DND-41 (cell line): Measurements from ENCODE around the gene PDE4B.
"Not testable (repeated sequence)": the region's sequence is repeated elsewhere in the genome, so short reads cannot be mapped to it uniquely, and the experiment has no call there.

Experiments used
- ATAC-seq: fragments of 200-7000 bp; cut with Tn5 transposase; 3 replicates; pipeline ENCODE4 v1.9.1; 2021; ENCODE audit warnings: low read depth; ENCODE audit not compliant: insufficient read depth
- DNase-seq: peaks from one replicate; pipeline ENCODE4 v3.0.0-alpha.2; 2020
- H2AFZ ChIP-seq: 2 replicates; pipeline ENCODE4 v1.6.0; 2012; ENCODE audit warnings: low read depth, low read length
- H3K27ac ChIP-seq: 2 replicates; pipeline ENCODE4 v1.5.1; 2012; ENCODE audit warnings: low read length, inconsistent platforms
- H3K27me3 ChIP-seq: fragments of 200-600 bp; sonication (generic); 2 replicates; pipeline ENCODE4 v1.6.0; 2012; ENCODE audit warnings: low read length, mild to moderate bottlenecking, inconsistent platforms; ENCODE audit not compliant: insufficient read depth, poor library complexity
- H3K36me3 ChIP-seq: 2 replicates; pipeline ENCODE4 v1.5.1; 2012; ENCODE audit warnings: low read length, inconsistent platforms; ENCODE audit not compliant: insufficient read depth
- H3K4me1 ChIP-seq: 2 replicates; pipeline ENCODE4 v1.5.1; 2012; ENCODE audit warnings: mild to moderate bottlenecking, low read length; ENCODE audit not compliant: insufficient read depth
- H3K4me2 ChIP-seq: 2 replicates; pipeline ENCODE4 v1.6.0; 2012; ENCODE audit warnings: mild to moderate bottlenecking, moderate library complexity, low read length, inconsistent platforms; ENCODE audit not compliant: insufficient read depth
- H3K4me3 ChIP-seq, 2 experiments: fragments of 200-600 bp in 1 of 2; shearing (Covaris generic) in 1 of 2; 2 replicates each; pipeline ENCODE4 v1.5.1; 2012 to 2016; ENCODE audit warnings: inconsistent platforms in 2 of 2, low read length in 2 of 2, mild to moderate bottlenecking in 2 of 2, low read depth in 1 of 2, moderate library complexity in 1 of 2
- H3K79me2 ChIP-seq: 2 replicates; pipeline ENCODE4 v1.6.0; 2012; ENCODE audit warnings: low read length, inconsistent platforms; ENCODE audit not compliant: insufficient read depth
- H3K9ac ChIP-seq: 2 replicates; pipeline ENCODE4 v1.6.0; 2012; ENCODE audit warnings: low read depth, mild to moderate bottlenecking, inconsistent platforms, low read length, moderate library complexity
- H3K9me3 ChIP-seq: 2 replicates; pipeline ENCODE4 v1.5.1; 2012; ENCODE audit warnings: low read length, moderate library complexity, mild to moderate bottlenecking, inconsistent platforms; ENCODE audit not compliant: insufficient read depth, severe bottlenecking
- H4K20me1 ChIP-seq: 2 replicates; pipeline ENCODE4 v1.6.0; 2012; ENCODE audit warnings: low read length; ENCODE audit not compliant: insufficient read depth
- EZH2 ChIP-seq: IDR thresholded peaks from 3 replicates; pipeline ENCODE4 v1.6.1; 2012; ENCODE audit warnings: borderline replicate concordance, low read depth, mild to moderate bottlenecking, moderate library complexity, low read length, inconsistent platforms; ENCODE audit not compliant: severe bottlenecking
- TF ChIP-seq, protein P1 (sequence below): IDR thresholded peaks from 2 replicates; pipeline ENCODE4 v1.5.1; 2012; ENCODE audit warnings: borderline replicate concordance, low read length, moderate library complexity, mild to moderate bottlenecking; ENCODE audit not compliant: poor library complexity, severe bottlenecking; ENCODE audit errors: extremely low read depth

Gene PDE4B

DNA sequence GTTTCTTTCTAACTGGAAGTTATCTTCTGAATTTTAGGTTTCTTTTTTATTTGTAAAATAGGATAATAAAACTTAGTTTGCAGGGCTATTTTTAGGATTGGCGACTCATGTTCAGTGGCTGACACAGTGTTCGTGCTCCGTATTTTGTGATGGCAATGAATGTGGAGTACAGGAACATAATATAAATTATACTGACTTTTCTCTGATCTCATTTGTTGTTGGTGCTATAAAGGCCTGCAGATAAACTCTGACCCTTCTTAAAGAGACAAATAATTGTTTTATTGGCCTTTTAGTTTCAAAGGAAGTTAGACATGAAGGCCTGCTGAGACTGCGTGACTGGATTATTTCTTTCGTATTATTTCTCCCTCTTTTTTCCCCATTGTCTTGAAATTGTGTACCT is 339.6 kb downstream of the PDE4B start:
- Histone ChIP-seq H3K79me2 (no peaks in the 10 kb centered on the region), H3K36me3 (no peaks in the 10 kb centered on the region), H4K20me1 (no peaks in the 10 kb centered on the region), H2AFZ (no peak overlapping the region), H3K4me2 (no peak overlapping the region), H3K9ac (no peak overlapping the region), H3K27ac (no peak overlapping the region), H3K4me3 (no peak overlapping the region), H3K4me1 (no peaks in the 10 kb centered on the region), H3K9me3 (no peaks in the 10 kb centered on the region), H3K27me3 (no peaks in the 10 kb centered on the region)
- TF ChIP-seq, protein P1, sequence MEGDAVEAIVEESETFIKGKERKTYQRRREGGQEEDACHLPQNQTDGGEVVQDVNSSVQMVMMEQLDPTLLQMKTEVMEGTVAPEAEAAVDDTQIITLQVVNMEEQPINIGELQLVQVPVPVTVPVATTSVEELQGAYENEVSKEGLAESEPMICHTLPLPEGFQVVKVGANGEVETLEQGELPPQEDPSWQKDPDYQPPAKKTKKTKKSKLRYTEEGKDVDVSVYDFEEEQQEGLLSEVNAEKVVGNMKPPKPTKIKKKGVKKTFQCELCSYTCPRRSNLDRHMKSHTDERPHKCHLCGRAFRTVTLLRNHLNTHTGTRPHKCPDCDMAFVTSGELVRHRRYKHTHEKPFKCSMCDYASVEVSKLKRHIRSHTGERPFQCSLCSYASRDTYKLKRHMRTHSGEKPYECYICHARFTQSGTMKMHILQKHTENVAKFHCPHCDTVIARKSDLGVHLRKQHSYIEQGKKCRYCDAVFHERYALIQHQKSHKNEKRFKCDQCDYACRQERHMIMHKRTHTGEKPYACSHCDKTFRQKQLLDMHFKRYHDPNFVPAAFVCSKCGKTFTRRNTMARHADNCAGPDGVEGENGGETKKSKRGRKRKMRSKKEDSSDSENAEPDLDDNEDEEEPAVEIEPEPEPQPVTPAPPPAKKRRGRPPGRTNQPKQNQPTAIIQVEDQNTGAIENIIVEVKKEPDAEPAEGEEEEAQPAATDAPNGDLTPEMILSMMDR: no peak
- no peak for TF ChIP-seq EZH2
- DNase-seq: no peak
- ATAC-seq: no peak

DNA sequence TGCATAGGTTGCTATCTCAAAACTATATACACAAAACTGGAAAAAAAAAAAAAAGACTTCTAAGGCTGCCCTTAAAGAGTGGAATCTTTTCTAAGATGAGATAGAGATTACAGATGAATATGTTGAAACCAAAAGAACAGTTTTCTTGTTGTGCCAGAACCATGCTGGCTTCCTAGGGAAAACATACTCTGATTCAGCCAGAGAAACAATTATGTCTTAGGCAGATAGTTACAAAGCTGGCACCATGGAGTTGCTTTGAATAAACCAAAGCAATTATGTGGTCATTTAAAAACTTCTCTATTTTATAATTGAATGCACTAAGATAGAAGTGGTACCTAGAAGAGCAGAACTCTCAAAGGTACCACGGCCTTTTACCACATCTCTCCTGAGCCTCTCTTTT is 341.3 kb downstream of the PDE4B start:
- no peak overlapping the region for H3K9ac ChIP-seq
- no peaks in the 10 kb centered on the region for H3K27me3 ChIP-seq
- no peak overlapping the region for H3K4me3 ChIP-seq
- no peak overlapping the region for H2AFZ ChIP-seq
- no peaks in the 10 kb centered on the region for H3K4me1 ChIP-seq
- no peaks in the 10 kb centered on the region for H3K9me3 ChIP-seq
- no peak overlapping the region for H3K4me2 ChIP-seq
- no peak for TF ChIP-seq EZH2
- TF ChIP-seq, protein P1: no peak
- no peaks in the 10 kb centered on the region for H4K20me1 ChIP-seq
- DNase-seq (no peak), ATAC-seq (no peak)
- H3K79me2 ChIP-seq: no peaks in the 10 kb centered on the region
- H3K27ac ChIP-seq: no peak overlapping the region
- H3K36me3 ChIP-seq: no peaks in the 10 kb centered on the region

DNA sequence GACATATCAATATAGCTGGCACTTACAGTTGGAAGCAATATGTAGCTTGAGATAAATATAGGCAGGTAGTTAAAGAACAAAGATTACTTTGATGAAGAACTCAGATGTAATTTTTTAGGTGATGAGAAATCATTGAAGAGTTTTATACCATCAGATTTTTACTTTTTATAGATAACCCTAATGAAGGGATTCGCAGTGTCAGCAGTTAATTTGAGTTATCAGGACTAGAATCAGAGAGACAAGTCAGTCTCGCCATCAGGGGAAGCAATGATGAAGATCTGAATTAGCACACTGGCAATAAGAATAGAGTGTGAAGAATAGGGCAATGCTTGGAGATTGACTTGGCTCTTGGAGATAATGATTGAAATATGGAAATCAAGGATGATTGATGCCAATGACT is 342.5 kb downstream of the PDE4B start:
- no peaks in the 10 kb centered on the region for H3K27me3 ChIP-seq

DNA sequence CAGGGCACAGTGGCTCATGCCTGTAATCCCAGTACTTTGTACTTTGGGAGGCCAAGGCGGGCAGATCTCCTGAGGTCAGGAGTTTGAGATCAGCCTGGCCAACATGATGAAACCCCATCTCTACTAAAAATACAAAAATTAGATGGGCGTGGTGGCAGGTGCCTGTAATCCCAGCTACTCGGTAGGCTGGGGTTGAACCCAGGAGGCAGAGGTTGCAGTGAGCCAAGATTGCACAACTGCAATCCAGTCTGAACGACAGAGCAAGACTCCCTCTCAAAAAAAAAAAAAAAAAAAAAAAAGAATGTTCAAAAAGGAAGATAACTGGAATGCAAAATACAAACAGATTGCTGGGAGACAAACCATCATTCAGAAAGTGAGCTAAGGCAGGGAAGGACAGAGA is 343.7 kb downstream of the PDE4B start:
- H4K20me1 ChIP-seq, H3K4me3 ChIP-seq, H3K9ac ChIP-seq, H3K79me2 ChIP-seq, ATAC-seq, DNase-seq, H3K27ac ChIP-seq, H3K36me3 ChIP-seq, H3K4me2 ChIP-seq, H3K4me1 ChIP-seq, H2AFZ ChIP-seq, H3K9me3 ChIP-seq, H3K27me3 ChIP-seq: not testable (repeated sequence)

More for the DNA sequence above, 342.5 kb downstream of the PDE4B start:
- no peak overlapping the region for H3K27ac ChIP-seq
- H3K4me2 ChIP-seq: no peak overlapping the region
- no peak overlapping the region for H3K9ac ChIP-seq
- ATAC-seq (no peak), DNase-seq (no peak)
- TF ChIP-seq, protein P1: no peak
- no peak for TF ChIP-seq EZH2
- no peak overlapping the region for H3K4me3 ChIP-seq
- no peak overlapping the region for H2AFZ ChIP-seq
- H3K36me3 ChIP-seq: no peaks in the 10 kb centered on the region
- H3K9me3 ChIP-seq: no peaks in the 10 kb centered on the region
- H3K4me1 ChIP-seq: no peaks in the 10 kb centered on the region; the same call in 1 of the 2 replicates
- H4K20me1 ChIP-seq: no peaks in the 10 kb centered on the region
- H3K79me2 ChIP-seq: no peaks in the 10 kb centered on the region
